ENCODE measurements around the gene LHCGR. TPM values are rescaled to one million over a fixed set of nuclear protein-coding genes. Genes with fewer than 3 reads are reported as not detected.

LHCGR gene
- total RNA-seq, 1 donor from 2014 or later, result not detected

GRCh38 chr2:48725696-48726494 is 29.6 kb downstream of the LHCGR start:
- no peak for TF ChIP-seq CTCF (IDR thresholded peaks at IDR 0.05)
- Mint-ChIP-seq H3K27ac (ENCODE audit: unreplicated experiment) (no peak overlapping the region), H3K4me3 (ENCODE audit: unreplicated experiment) (no peak overlapping the region), H3K36me3 (ENCODE audit: unreplicated experiment) (no peaks in the 10 kb centered on the region), H3K4me1 (ENCODE audit: unreplicated experiment) (peaks cover 45% of the 10 kb centered on the region), H3K27me3 (ENCODE audit: unreplicated experiment) (no peaks in the 10 kb centered on the region), H3K9me3 (ENCODE audit: unreplicated experiment) (no peaks in the 10 kb centered on the region)
- no peak for DNase-seq (ENCODE audit: extremely low spot score, unreplicated experiment)

GRCh38 chr2:48724278-48724677 is 31.2 kb downstream of the LHCGR start:
- no peak overlapping the region for H3K4me3 Mint-ChIP-seq (ENCODE audit: unreplicated experiment)
- TF ChIP-seq CTCF (IDR thresholded peaks at IDR 0.05), result no peak
- DNase-seq (ENCODE audit: extremely low spot score, unreplicated experiment), result no peak
- no peaks in the 10 kb centered on the region for H3K27me3 Mint-ChIP-seq (ENCODE audit: unreplicated experiment)
- peaks cover 54% of the 10 kb centered on the region for H3K4me1 Mint-ChIP-seq (ENCODE audit: unreplicated experiment)
- no peaks in the 10 kb centered on the region for H3K36me3 Mint-ChIP-seq (ENCODE audit: unreplicated experiment)
- H3K27ac Mint-ChIP-seq (ENCODE audit: unreplicated experiment), result no peak overlapping the region
- H3K9me3 Mint-ChIP-seq (ENCODE audit: unreplicated experiment), result no peaks in the 10 kb centered on the region

- H3K4me1 Mint-ChIP-seq (ENCODE audit: unreplicated experiment), result peaks cover 51% of the 10 kb centered on the region
- no peak for TF ChIP-seq CTCF (IDR thresholded peaks at IDR 0.05)
- H3K27me3 Mint-ChIP-seq (ENCODE audit: unreplicated experiment), result no peaks in the 10 kb centered on the region
- H3K4me3 Mint-ChIP-seq (ENCODE audit: unreplicated experiment), result no peak overlapping the region
- no peaks in the 10 kb centered on the region for H3K9me3 Mint-ChIP-seq (ENCODE audit: unreplicated experiment)
- peak overlapping the region; percentile 66 for H3K27ac Mint-ChIP-seq (ENCODE audit: unreplicated experiment)
- no peak for DNase-seq (ENCODE audit: extremely low spot score, unreplicated experiment)
- H3K36me3 Mint-ChIP-seq (ENCODE audit: unreplicated experiment), result no peaks in the 10 kb centered on the region
Observed at GRCh38 chr2:48723129-48723528, 32.4 kb downstream of the LHCGR start.

GRCh38 chr2:48722391-48722790 is 33.1 kb downstream of the LHCGR start:
- H3K27ac Mint-ChIP-seq (ENCODE audit: unreplicated experiment), result peak overlapping the region; percentile 66
- H3K4me1 Mint-ChIP-seq (ENCODE audit: unreplicated experiment), result peaks cover 55% of the 10 kb centered on the region
- no peaks in the 10 kb centered on the region for H3K27me3 Mint-ChIP-seq (ENCODE audit: unreplicated experiment)
- no peak for DNase-seq (ENCODE audit: extremely low spot score, unreplicated experiment)
- H3K36me3 Mint-ChIP-seq (ENCODE audit: unreplicated experiment), result no peaks in the 10 kb centered on the region
- no peaks in the 10 kb centered on the region for H3K9me3 Mint-ChIP-seq (ENCODE audit: unreplicated experiment)
- H3K4me3 Mint-ChIP-seq (ENCODE audit: unreplicated experiment), result no peak overlapping the region
- no peak for TF ChIP-seq CTCF (IDR thresholded peaks at IDR 0.05)

- Mint-ChIP-seq H3K4me1 (ENCODE audit: unreplicated experiment) (peaks cover 67% of the 10 kb centered on the region), H3K4me3 (ENCODE audit: unreplicated experiment) (no peak overlapping the region), H3K36me3 (ENCODE audit: unreplicated experiment) (no peaks in the 10 kb centered on the region), H3K27ac (ENCODE audit: unreplicated experiment) (no peak overlapping the region), H3K9me3 (ENCODE audit: unreplicated experiment) (no peaks in the 10 kb centered on the region), H3K27me3 (ENCODE audit: unreplicated experiment) (no peaks in the 10 kb centered on the region)
- no peak for TF ChIP-seq CTCF (IDR thresholded peaks at IDR 0.05)
- DNase-seq (ENCODE audit: extremely low spot score, unreplicated experiment), result no peak
Observed at GRCh38 chr2:48721158-48721557, 34.4 kb downstream of the LHCGR start.

Data from osteocyte (in vitro differentiated cells).